Dendritic cell treated with granulocyte-macrophage colony-stimulating factor and Interleukin-4, amounts not matched to agents 40 ng/mL and 50 ng/mL, for 4 days (primary cell): ENCODE data around the gene CRYL1.

Experiments
- H3K27ac Mint-ChIP-seq: one replicate; pipeline ENCODE4 v1.8.0; 2022; ENCODE audit warnings: mild to moderate bottlenecking, mixed read lengths
- H3K27me3 Mint-ChIP-seq: one replicate; pipeline ENCODE4 v1.8.0; 2022; ENCODE audit warnings: mild to moderate bottlenecking, mixed read lengths
- H3K36me3 Mint-ChIP-seq: one replicate; pipeline ENCODE4 v1.8.0; 2022; ENCODE audit warnings: low read depth, mixed read lengths
- H3K4me1 Mint-ChIP-seq: one replicate; pipeline ENCODE4 v1.8.0; 2022; ENCODE audit warnings: low read depth, mixed read lengths
- H3K4me3 Mint-ChIP-seq: one replicate; pipeline ENCODE4 v1.8.0; 2022; ENCODE audit warnings: mild to moderate bottlenecking, moderate library complexity, mixed read lengths
- H3K9me3 Mint-ChIP-seq: one replicate; pipeline ENCODE4 v1.8.0; 2022; ENCODE audit warnings: mixed read lengths
- intact Hi-C: fragments of 100-400 bp; cut with micrococcal nuclease; formaldehyde crosslinking; loops from one replicate; pipeline ENCODE4 v1.15.0; 2022

The CRYL1 gene

GRCh38 chr13:20383058-20383457, 142.6 kb downstream of the CRYL1 start:
- Mint-ChIP-seq H3K27me3 (peaks cover 1% of the 10 kb centered on the region), H3K9me3 (no peaks in the 10 kb centered on the region), H3K4me3 (no peak overlapping the region), H3K27ac (no peak overlapping the region), H3K36me3 (no peaks in the 10 kb centered on the region), H3K4me1 (peaks cover 10% of the 10 kb centered on the region)
- intact Hi-C loops = no loop called here

DNA sequence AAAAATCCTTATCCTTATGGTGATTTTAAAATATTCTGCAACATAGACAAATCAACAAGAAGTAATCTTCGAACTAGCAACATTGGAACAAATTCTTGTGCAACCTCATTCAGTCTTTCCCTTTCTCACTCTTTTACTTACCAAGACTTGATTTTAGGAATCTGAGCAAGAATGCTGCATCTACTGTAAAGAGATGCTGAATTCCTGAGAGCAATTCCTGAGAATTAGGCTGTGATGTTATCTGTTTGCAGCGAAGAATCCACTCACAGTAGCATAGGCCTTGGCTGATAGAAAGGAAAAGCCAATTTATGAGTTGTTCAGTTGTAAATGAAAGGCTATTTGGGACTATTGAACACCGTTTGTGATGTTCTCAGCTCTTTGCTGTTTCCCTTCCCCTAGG, 144.3 kb downstream of the CRYL1 start:
- Mint-ChIP-seq H3K36me3 (no peaks in the 10 kb centered on the region), H3K27ac (no peak overlapping the region), H3K9me3 (no peaks in the 10 kb centered on the region), H3K4me1 (no peaks in the 10 kb centered on the region), H3K27me3 (peaks cover 1% of the 10 kb centered on the region), H3K4me3 (no peak overlapping the region)
- intact Hi-C loops = no loop called here

DNA sequence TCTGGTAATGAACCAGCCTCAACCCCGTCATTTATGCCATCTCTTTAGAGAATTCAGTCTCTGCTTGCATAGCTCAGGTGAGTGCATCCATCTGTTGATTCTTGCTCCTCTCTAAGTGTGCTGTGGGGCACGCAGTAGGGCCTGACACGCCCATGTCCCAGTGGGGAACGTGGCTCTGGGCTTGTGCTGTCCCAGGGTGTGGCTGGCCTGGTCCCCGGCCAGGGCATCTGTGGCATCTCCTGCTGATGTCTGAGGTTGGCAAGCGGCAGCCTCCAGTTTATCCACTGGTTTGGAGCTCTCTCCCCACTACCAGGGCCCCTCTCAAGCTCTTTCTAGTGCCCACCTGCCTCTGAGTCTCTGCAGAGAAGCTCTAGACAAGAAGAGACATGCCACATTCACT, 146.9 kb downstream of the CRYL1 start:
- Mint-ChIP-seq H3K36me3 (no peaks in the 10 kb centered on the region), H3K9me3 (no peaks in the 10 kb centered on the region), H3K27ac (no peak overlapping the region), H3K27me3 (peaks cover 4% of the 10 kb centered on the region), H3K4me1 (no peaks in the 10 kb centered on the region), H3K4me3 (no peak overlapping the region)
- intact Hi-C loops = no loop called here

- H3K4me3 Mint-ChIP-seq = no peak overlapping the region
Observed at GRCh38 chr13:20377720-20378119, 147.9 kb downstream of the CRYL1 start.

GRCh38 chr13:20375871-20376270, 149.8 kb downstream of the CRYL1 start:
- Mint-ChIP-seq H3K4me1 (no peaks in the 10 kb centered on the region), H3K27me3 (peaks cover 12% of the 10 kb centered on the region), H3K27ac (no peak overlapping the region), H3K4me3 (no peak overlapping the region), H3K36me3 (no peaks in the 10 kb centered on the region), H3K9me3 (no peaks in the 10 kb centered on the region)
- intact Hi-C loops = no loop called here

More at GRCh38 chr13:20377720-20378119, 147.9 kb downstream of the CRYL1 start:
- intact Hi-C loops = no loop called here
- no peaks in the 10 kb centered on the region for H3K36me3 Mint-ChIP-seq
- peaks cover 6% of the 10 kb centered on the region for H3K27me3 Mint-ChIP-seq
- no peaks in the 10 kb centered on the region for H3K9me3 Mint-ChIP-seq
- no peak overlapping the region for H3K27ac Mint-ChIP-seq
- H3K4me1 Mint-ChIP-seq = no peaks in the 10 kb centered on the region

GRCh38 chr13:20373861-20374260, 151.8 kb downstream of the CRYL1 start:
- Mint-ChIP-seq H3K4me1 (no peaks in the 10 kb centered on the region), H3K4me3 (no peak overlapping the region)

DNA sequence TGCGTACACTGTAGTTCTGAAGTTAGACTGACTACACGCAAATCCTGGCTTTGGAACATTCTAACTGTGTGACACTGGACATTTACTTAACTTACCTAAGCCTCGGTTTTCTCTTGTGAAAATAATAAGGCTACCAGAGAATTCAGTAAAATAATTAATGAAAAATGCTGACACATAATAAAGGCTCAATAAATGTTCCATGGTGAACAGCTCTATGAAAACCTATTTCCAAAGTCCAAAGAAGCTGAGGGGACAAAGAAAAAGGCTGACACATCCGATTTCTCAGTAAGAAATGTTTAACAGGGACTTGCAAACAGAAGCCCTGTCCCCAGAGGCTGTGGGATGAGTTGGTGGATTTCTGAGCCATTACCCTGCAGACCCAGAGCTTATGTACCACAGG, 153.8 kb downstream of the CRYL1 start:
- no peaks in the 10 kb centered on the region for H3K4me1 Mint-ChIP-seq
- no peaks in the 10 kb centered on the region for H3K9me3 Mint-ChIP-seq
- H3K27ac Mint-ChIP-seq = no peak overlapping the region
- intact Hi-C loops = no loop called here
- H3K4me3 Mint-ChIP-seq = no peak overlapping the region
- peaks cover 19% of the 10 kb centered on the region for H3K27me3 Mint-ChIP-seq
- no peaks in the 10 kb centered on the region for H3K36me3 Mint-ChIP-seq

More at GRCh38 chr13:20373861-20374260, 151.8 kb downstream of the CRYL1 start:
- H3K9me3 Mint-ChIP-seq = no peaks in the 10 kb centered on the region
- no peak overlapping the region for H3K27ac Mint-ChIP-seq
- no peaks in the 10 kb centered on the region for H3K36me3 Mint-ChIP-seq
- peaks cover 16% of the 10 kb centered on the region for H3K27me3 Mint-ChIP-seq
- intact Hi-C loops = no loop called here

- Mint-ChIP-seq H3K27ac (no peak overlapping the region), H3K27me3 (peaks cover 19% of the 10 kb centered on the region)
- intact Hi-C loops = no loop called here
Observed at GRCh38 chr13:20370815-20371421, 154.7 kb downstream of the CRYL1 start.

GRCh38 chr13:20369886-20370361, 155.7 kb downstream of the CRYL1 start:
- H3K4me1 Mint-ChIP-seq = no peaks in the 10 kb centered on the region
- no peak overlapping the region for H3K4me3 Mint-ChIP-seq
- H3K27ac Mint-ChIP-seq = no peak overlapping the region
- intact Hi-C loops = no loop called here
- no peaks in the 10 kb centered on the region for H3K9me3 Mint-ChIP-seq
- H3K27me3 Mint-ChIP-seq = peaks cover 16% of the 10 kb centered on the region
- no peaks in the 10 kb centered on the region for H3K36me3 Mint-ChIP-seq

More at GRCh38 chr13:20370815-20371421, 154.7 kb downstream of the CRYL1 start:
- H3K9me3 Mint-ChIP-seq = no peaks in the 10 kb centered on the region
- no peaks in the 10 kb centered on the region for H3K36me3 Mint-ChIP-seq
- no peaks in the 10 kb centered on the region for H3K4me1 Mint-ChIP-seq
- H3K4me3 Mint-ChIP-seq = no peak overlapping the region

DNA sequence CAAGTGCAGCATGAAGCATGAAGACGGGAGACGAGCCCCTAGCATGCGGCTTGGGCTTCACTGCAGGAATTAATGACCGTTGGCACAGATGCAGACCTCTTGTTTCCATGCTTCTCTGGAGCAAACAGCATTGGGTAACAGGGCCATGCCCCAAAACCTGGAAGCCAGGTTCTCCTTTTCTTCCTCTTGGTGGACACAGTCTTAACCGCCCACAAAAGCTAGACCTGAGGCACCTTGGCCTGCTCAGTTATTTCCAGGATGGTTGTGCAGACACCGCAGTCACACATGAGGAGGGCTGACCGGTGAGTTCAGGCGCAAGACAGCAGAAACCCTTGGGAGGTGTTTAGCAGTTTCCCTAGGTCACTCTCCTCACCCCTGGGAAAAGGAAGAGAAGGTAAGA, 159.6 kb downstream of the CRYL1 start:
- Mint-ChIP-seq H3K4me3 (no peak overlapping the region), H3K36me3 (no peaks in the 10 kb centered on the region), H3K27ac (no peak overlapping the region), H3K27me3 (peaks cover 10% of the 10 kb centered on the region), H3K9me3 (no peaks in the 10 kb centered on the region), H3K4me1 (peaks cover 17% of the 10 kb centered on the region)
- intact Hi-C loops = no loop called here

DNA sequence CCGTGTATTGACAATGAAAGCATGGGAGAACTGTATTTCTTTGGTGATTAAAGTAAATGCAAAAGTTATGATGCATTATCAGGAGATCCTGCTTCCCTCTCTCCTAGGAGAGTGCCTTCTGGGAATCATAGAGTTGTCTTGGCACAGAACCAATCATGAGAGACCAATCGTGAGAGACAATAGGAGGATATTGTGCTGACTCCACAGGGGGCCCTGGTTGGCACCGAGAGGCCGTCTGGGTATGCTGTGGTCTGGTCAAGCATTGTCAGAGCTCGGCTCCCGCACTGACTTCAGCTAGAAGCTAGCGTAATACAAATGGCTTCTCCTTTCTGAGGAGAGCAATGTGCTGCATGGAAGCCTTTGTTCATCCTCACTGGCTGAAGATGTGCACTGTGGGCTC, 162.1 kb downstream of the CRYL1 start:
- no peak overlapping the region for H3K27ac Mint-ChIP-seq
- no peaks in the 10 kb centered on the region for H3K9me3 Mint-ChIP-seq
- no peak overlapping the region for H3K4me3 Mint-ChIP-seq
- H3K4me1 Mint-ChIP-seq = peaks cover 22% of the 10 kb centered on the region
- peaks cover 5% of the 10 kb centered on the region for H3K27me3 Mint-ChIP-seq
- intact Hi-C loops = no loop called here
- no peaks in the 10 kb centered on the region for H3K36me3 Mint-ChIP-seq

- H3K4me1 Mint-ChIP-seq = peaks cover 22% of the 10 kb centered on the region
- H3K27me3 Mint-ChIP-seq = peaks cover 3% of the 10 kb centered on the region
- intact Hi-C loops = no loop called here
- no peak overlapping the region for H3K27ac Mint-ChIP-seq
- no peaks in the 10 kb centered on the region for H3K9me3 Mint-ChIP-seq
- no peak overlapping the region for H3K4me3 Mint-ChIP-seq
- H3K36me3 Mint-ChIP-seq = no peaks in the 10 kb centered on the region
Observed at GRCh38 chr13:20363172-20363571, 162.5 kb downstream of the CRYL1 start.

DNA sequence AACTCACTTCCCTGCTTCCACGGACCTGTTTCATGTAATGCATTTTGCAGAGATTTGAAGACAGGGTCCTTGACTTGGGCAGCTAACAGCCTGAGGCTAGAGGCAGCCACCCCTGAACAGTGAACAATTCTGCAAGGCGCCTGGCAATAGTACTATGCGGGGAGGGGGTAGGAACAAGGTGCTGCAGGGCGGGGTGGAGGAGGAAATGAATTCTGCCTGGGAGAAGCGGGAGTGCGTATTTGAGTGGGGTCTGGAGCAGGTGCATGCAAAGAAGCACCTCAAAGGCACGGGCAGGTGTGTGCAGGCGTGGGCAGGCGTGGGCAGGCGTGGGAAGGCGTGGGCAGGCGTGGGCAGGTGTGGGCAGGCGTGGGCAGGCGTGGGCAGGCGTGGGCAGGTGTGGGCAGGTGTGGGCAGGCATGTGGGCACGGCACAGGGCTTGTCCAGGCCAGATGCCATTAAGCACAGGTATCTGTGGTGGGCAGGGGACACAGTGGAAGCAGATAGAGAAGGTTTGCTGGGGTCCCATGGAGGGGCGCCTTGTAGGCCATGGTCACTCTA, 163.1 kb downstream of the CRYL1 start:
- Mint-ChIP-seq H3K9me3 (no peaks in the 10 kb centered on the region), H3K4me1 (peaks cover 22% of the 10 kb centered on the region), H3K4me3 (no peak overlapping the region), H3K27ac (no peak overlapping the region), H3K36me3 (no peaks in the 10 kb centered on the region), H3K27me3 (peaks cover 3% of the 10 kb centered on the region)
- intact Hi-C loops = no loop called here

GRCh38 chr13:20360835-20361412, 164.7 kb downstream of the CRYL1 start:
- Mint-ChIP-seq H3K9me3 (no peaks in the 10 kb centered on the region), H3K4me3 (no peak overlapping the region), H3K36me3 (no peaks in the 10 kb centered on the region), H3K27me3 (peaks cover 2% of the 10 kb centered on the region), H3K27ac (no peak overlapping the region), H3K4me1 (peaks cover 22% of the 10 kb centered on the region)
- intact Hi-C loops = no loop called here
